ENCODE results near the gene LSAMP. TPM values are rescaled to one million over a fixed set of nuclear protein-coding genes. Genes with fewer than 3 reads are reported as not detected.

The LSAMP gene
- total and polyA plus RNA-seq, 2 donors (not counting 3 experiments of a cell fraction or from before 2014, with no cell fraction given), result not detected

DNA sequence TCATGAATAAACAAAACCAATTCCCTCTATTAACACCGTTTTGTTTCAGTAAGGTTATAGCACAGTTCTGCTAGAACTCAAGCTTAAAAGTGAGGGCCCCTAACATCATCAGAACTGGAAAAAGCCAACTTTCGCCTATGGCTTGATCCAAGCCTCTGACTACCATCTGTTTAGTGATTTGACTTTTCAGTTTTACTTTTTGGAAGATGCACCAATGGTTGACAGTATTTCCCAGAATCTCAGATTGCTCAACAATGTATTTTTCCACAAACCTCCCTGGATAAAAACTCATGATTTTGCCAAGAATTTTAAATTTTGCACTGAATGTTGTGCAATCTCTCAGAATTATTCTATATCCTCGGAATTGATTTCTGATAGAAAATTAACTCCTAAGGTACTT is 190.7 kb downstream of the LSAMP start:
- H4K20me1 ChIP-seq (replicated peaks; ENCODE audit: control insufficient read depth, extremely low read depth, insufficient read depth, low read length), result no peaks in the 10 kb centered on the region
- no peak overlapping the region for H3K27ac ChIP-seq (ENCODE audit: insufficient read depth, low read depth, low read length)
- no peak overlapping the region for H3K4me2 ChIP-seq (ENCODE audit: insufficient read depth, low read length)
- H3K9me1 ChIP-seq (replicated peaks; ENCODE audit: control insufficient read depth, extremely low read depth, insufficient read depth, low read length), result no peaks in the 10 kb centered on the region
- no peaks in the 10 kb centered on the region for H3K27me3 ChIP-seq (ENCODE audit: control insufficient read depth in 2 of 2, insufficient read depth in 2 of 2, low read length in 2 of 2)
- no peak for FAIRE-seq
- CTCF ChIA-PET, result no interaction called here
- no peaks in the 10 kb centered on the region for H3K79me2 ChIP-seq (ENCODE audit: control insufficient read depth, insufficient read depth, low read length)
- dilution Hi-C loops (cut with MboI; ENCODE audit: extremely low pct_ligation_motif_present, low sequenced_read_pairs), result no loop called here
- no peak overlapping the region for H2AFZ ChIP-seq (ENCODE audit: low read depth, low read length)
- no TSS peak for BruUV-seq (replicated peaks)
- H3K9ac ChIP-seq (replicated peaks; ENCODE audit: extremely low read depth, insufficient read depth, low read length), result no peak overlapping the region
- no peak overlapping the region for H3K4me3 ChIP-seq (replicated peaks in 1 of 3; ENCODE audit: insufficient read depth in 1 of 3, low read depth in 1 of 3, low read length in 3 of 3)
- intact Hi-C loops (cut with micrococcal nuclease), result no loop called here
- no peak for DNase-seq (ENCODE audit: low read depth, low spot score)
- H3K4me1 ChIP-seq (ENCODE audit: control insufficient read depth, extremely low read depth, insufficient read depth, low read length), result no peaks in the 10 kb centered on the region
- no peaks in the 10 kb centered on the region for H3K36me3 ChIP-seq (ENCODE audit: control insufficient read depth in 2 of 2, extremely low read depth in 1 of 2, insufficient read depth in 2 of 2, low read length in 2 of 2)
- TF ChIP-seq MYC (IDR thresholded peaks at IDR 0.05; ENCODE audit: low read depth, low read length) (no peak), FOS (IDR thresholded peaks at IDR 0.05; ENCODE audit: borderline replicate concordance, insufficient read depth, low read length) (no peak), JUN (IDR thresholded peaks at IDR 0.05; ENCODE audit: borderline replicate concordance, insufficient read depth, insufficient read length, low read depth) (no peak), GATA2 (IDR thresholded peaks at IDR 0.05; ENCODE audit: insufficient read depth, insufficient read length, low read depth, low read length) (no peak), POLR2AphosphoS5 (IDR thresholded peaks at IDR 0.05; ENCODE audit: insufficient read depth, low read depth, low read length) (no peak)
- TF ChIP-seq, protein P1, sequence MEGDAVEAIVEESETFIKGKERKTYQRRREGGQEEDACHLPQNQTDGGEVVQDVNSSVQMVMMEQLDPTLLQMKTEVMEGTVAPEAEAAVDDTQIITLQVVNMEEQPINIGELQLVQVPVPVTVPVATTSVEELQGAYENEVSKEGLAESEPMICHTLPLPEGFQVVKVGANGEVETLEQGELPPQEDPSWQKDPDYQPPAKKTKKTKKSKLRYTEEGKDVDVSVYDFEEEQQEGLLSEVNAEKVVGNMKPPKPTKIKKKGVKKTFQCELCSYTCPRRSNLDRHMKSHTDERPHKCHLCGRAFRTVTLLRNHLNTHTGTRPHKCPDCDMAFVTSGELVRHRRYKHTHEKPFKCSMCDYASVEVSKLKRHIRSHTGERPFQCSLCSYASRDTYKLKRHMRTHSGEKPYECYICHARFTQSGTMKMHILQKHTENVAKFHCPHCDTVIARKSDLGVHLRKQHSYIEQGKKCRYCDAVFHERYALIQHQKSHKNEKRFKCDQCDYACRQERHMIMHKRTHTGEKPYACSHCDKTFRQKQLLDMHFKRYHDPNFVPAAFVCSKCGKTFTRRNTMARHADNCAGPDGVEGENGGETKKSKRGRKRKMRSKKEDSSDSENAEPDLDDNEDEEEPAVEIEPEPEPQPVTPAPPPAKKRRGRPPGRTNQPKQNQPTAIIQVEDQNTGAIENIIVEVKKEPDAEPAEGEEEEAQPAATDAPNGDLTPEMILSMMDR (IDR thresholded peaks at IDR 0.05; ENCODE audit: extremely low read depth in 1 of 2, insufficient read depth in 1 of 2, low read depth in 1 of 2, low read length in 2 of 2), result no peak
- H3K9me3 ChIP-seq (replicated peaks; ENCODE audit: control insufficient read depth, insufficient read depth, low read length), result no peaks in the 10 kb centered on the region
- POLR2A ChIA-PET, result no interaction called here

DNA sequence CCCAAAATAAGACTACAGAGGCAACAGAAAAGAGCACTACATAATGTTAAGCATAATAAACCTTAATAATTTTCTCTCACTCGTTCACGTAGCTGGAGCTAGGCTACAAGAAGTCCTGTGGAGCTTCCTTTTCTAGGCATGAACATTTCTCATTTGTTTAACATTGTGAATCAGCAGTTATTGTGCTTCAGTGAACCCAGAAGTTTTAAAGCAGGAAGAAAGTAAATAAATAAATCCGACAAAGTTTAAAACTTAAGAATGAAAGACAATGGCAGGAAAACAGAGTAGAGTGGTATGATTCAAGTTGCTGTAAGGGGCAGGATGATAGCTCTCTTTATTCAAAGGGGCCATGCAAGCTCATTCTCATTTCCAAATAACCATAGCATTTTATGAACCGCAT is 191.8 kb downstream of the LSAMP start:
- FAIRE-seq (no peak), DNase-seq (ENCODE audit: low read depth, low spot score) (no peak)
- no peaks in the 10 kb centered on the region for H3K9me3 ChIP-seq (replicated peaks; ENCODE audit: control insufficient read depth, insufficient read depth, low read length)
- H3K9ac ChIP-seq (replicated peaks; ENCODE audit: extremely low read depth, insufficient read depth, low read length), result no peak overlapping the region
- no peaks in the 10 kb centered on the region for H3K27me3 ChIP-seq (ENCODE audit: control insufficient read depth in 2 of 2, insufficient read depth in 2 of 2, low read length in 2 of 2)
- no TSS peak for BruUV-seq (replicated peaks)
- H3K27ac ChIP-seq (ENCODE audit: insufficient read depth, low read depth, low read length), result no peak overlapping the region
- dilution Hi-C loops (cut with MboI; ENCODE audit: extremely low pct_ligation_motif_present, low sequenced_read_pairs) (no loop called here), intact Hi-C loops (cut with micrococcal nuclease) (no loop called here)
- H3K4me3 ChIP-seq (replicated peaks in 1 of 3; ENCODE audit: insufficient read depth in 1 of 3, low read depth in 1 of 3, low read length in 3 of 3), result no peak overlapping the region
- H4K20me1 ChIP-seq (replicated peaks; ENCODE audit: control insufficient read depth, extremely low read depth, insufficient read depth, low read length), result no peaks in the 10 kb centered on the region
- no peaks in the 10 kb centered on the region for H3K36me3 ChIP-seq (ENCODE audit: control insufficient read depth in 2 of 2, extremely low read depth in 1 of 2, insufficient read depth in 2 of 2, low read length in 2 of 2)
- ChIA-PET POLR2A (no interaction called here), CTCF (no interaction called here)
- TF ChIP-seq POLR2A (IDR thresholded peaks at IDR 0.05; ENCODE audit: low read depth, low read length) (no peak), MYC (IDR thresholded peaks at IDR 0.05; ENCODE audit: low read depth, low read length) (no peak), POLR2AphosphoS5 (IDR thresholded peaks at IDR 0.05; ENCODE audit: insufficient read depth, low read depth, low read length) (no peak), GATA2 (IDR thresholded peaks at IDR 0.05; ENCODE audit: insufficient read depth, insufficient read length, low read depth, low read length) (no peak), EZH2 (IDR thresholded peaks at IDR 0.05; ENCODE audit: borderline replicate concordance, low read depth, low read length, severe bottlenecking) (no peak), JUN (IDR thresholded peaks at IDR 0.05; ENCODE audit: borderline replicate concordance, insufficient read depth, insufficient read length, low read depth) (no peak), FOS (IDR thresholded peaks at IDR 0.05; ENCODE audit: borderline replicate concordance, insufficient read depth, low read length) (no peak)
- TF ChIP-seq, protein P1 (IDR thresholded peaks at IDR 0.05; ENCODE audit: extremely low read depth in 1 of 2, insufficient read depth in 1 of 2, low read depth in 1 of 2, low read length in 2 of 2), result no peak
- TF ChIP-seq, protein P2, sequence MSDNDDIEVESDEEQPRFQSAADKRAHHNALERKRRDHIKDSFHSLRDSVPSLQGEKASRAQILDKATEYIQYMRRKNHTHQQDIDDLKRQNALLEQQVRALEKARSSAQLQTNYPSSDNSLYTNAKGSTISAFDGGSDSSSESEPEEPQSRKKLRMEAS (IDR thresholded peaks at IDR 0.05; ENCODE audit: insufficient read depth, insufficient read length), result no peak
- no peak overlapping the region for H3K4me2 ChIP-seq (ENCODE audit: insufficient read depth, low read length)
- H3K79me2 ChIP-seq (ENCODE audit: control insufficient read depth, insufficient read depth, low read length), result no peaks in the 10 kb centered on the region
- H3K4me1 ChIP-seq (ENCODE audit: control insufficient read depth, extremely low read depth, insufficient read depth, low read length), result no peaks in the 10 kb centered on the region
- H2AFZ ChIP-seq (ENCODE audit: low read depth, low read length), result no peak overlapping the region
- no peaks in the 10 kb centered on the region for H3K9me1 ChIP-seq (replicated peaks; ENCODE audit: control insufficient read depth, extremely low read depth, insufficient read depth, low read length)
